Measurements from ENCODE around the gene ADAM12.

Gene ADAM12

GRCh38 chr10:126223512-126224067 is 164.7 kb downstream of the ADAM12 start:
- Mint-ChIP-seq H3K4me3 (no peak overlapping the region), H3K27me3 (ENCODE audit: low read depth) (peaks cover 8% of the 10 kb centered on the region), H3K9me3 (no peaks in the 10 kb centered on the region), H3K27ac (peak overlapping the region in 2 of 3 experiments; percentile 56 to 63), H3K36me3 (ENCODE audit: low read depth) (no peaks in the 10 kb centered on the region), H3K4me1 (peaks cover 49% of the 10 kb centered on the region)
- TF ChIP-seq CTCF (IDR thresholded peaks at IDR 0.05; ENCODE audit: unreplicated experiment in 3 of 3), result no peak

GRCh38 chr10:126222736-126223511 is 165.4 kb downstream of the ADAM12 start:
- Mint-ChIP-seq H3K9me3 (no peaks in the 10 kb centered on the region), H3K27ac (peak overlapping the region in 2 of 3 experiments; percentile 56 to 63), H3K27me3 (ENCODE audit: low read depth) (peaks cover 8% of the 10 kb centered on the region), H3K4me1 (peaks cover 49% of the 10 kb centered on the region), H3K36me3 (ENCODE audit: low read depth) (no peaks in the 10 kb centered on the region), H3K4me3 (no peak overlapping the region)
- no peak for TF ChIP-seq CTCF (IDR thresholded peaks at IDR 0.05; ENCODE audit: unreplicated experiment in 3 of 3)

GRCh38 chr10:126221874-126222273 is 166.4 kb downstream of the ADAM12 start:
- no peak overlapping the region for H3K27ac Mint-ChIP-seq
- no peak overlapping the region for H3K4me3 Mint-ChIP-seq
- peaks cover 8% of the 10 kb centered on the region for H3K27me3 Mint-ChIP-seq (ENCODE audit: low read depth)
- no peaks in the 10 kb centered on the region for H3K9me3 Mint-ChIP-seq
- no peaks in the 10 kb centered on the region for H3K36me3 Mint-ChIP-seq (ENCODE audit: low read depth)
- peaks cover 49% of the 10 kb centered on the region for H3K4me1 Mint-ChIP-seq
- no peak for TF ChIP-seq CTCF (IDR thresholded peaks at IDR 0.05; ENCODE audit: unreplicated experiment in 3 of 3)

- Mint-ChIP-seq H3K27me3 (ENCODE audit: low read depth) (peaks cover 5% of the 10 kb centered on the region), H3K36me3 (ENCODE audit: low read depth) (no peaks in the 10 kb centered on the region), H3K4me1 (peaks cover 59% of the 10 kb centered on the region), H3K9me3 (no peaks in the 10 kb centered on the region), H3K27ac (peak overlapping the region in 2 of 3 experiments; percentile 38 to 50), H3K4me3 (no peak overlapping the region)
- TF ChIP-seq CTCF (IDR thresholded peaks at IDR 0.05; ENCODE audit: unreplicated experiment in 3 of 3), result no peak
Observed at GRCh38 chr10:126218778-126219649, 169.3 kb downstream of the ADAM12 start.

GRCh38 chr10:126218174-126218573 is 170.1 kb downstream of the ADAM12 start:
- H3K36me3 Mint-ChIP-seq (ENCODE audit: low read depth), result no peaks in the 10 kb centered on the region
- peaks cover 5% of the 10 kb centered on the region for H3K27me3 Mint-ChIP-seq (ENCODE audit: low read depth)
- H3K9me3 Mint-ChIP-seq, result no peaks in the 10 kb centered on the region
- peak overlapping the region in 1 of 3 experiments; percentile 30 for H3K27ac Mint-ChIP-seq
- no peak for TF ChIP-seq CTCF (IDR thresholded peaks at IDR 0.05; ENCODE audit: unreplicated experiment in 3 of 3)
- H3K4me3 Mint-ChIP-seq, result no peak overlapping the region
- peaks cover 61% of the 10 kb centered on the region for H3K4me1 Mint-ChIP-seq

Measured in nephron (organoid).